HG02973 (cell line): Measurements from ENCODE around the gene AK3.

Experiments
- ATAC-seq: cut with Tn5 transposase; IDR thresholded peaks from one replicate; pipeline ENCODE4 v1.9.1; 2021; ENCODE audit warnings: moderate library complexity; ENCODE audit not compliant: unreplicated experiment

The AK3 gene

DNA sequence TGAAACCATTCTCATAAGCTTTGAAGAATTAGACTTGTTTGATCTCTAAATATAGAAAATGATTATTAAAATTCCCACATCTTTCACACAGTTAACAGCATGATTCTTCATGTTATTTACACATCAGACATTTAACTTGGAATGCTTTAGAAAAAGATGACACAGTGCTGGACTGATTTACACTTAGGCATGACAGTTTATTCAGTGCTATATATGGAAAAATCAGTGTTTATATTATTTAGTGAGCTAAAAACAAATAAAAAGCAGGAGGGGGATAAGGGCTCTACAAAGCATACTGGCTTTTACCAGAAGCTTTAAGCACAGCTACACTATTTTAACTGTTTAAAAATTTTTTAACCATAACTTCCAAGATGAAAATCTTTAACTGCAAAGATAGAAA, 31.6 kb downstream of the AK3 start:
- no peak for ATAC-seq

DNA sequence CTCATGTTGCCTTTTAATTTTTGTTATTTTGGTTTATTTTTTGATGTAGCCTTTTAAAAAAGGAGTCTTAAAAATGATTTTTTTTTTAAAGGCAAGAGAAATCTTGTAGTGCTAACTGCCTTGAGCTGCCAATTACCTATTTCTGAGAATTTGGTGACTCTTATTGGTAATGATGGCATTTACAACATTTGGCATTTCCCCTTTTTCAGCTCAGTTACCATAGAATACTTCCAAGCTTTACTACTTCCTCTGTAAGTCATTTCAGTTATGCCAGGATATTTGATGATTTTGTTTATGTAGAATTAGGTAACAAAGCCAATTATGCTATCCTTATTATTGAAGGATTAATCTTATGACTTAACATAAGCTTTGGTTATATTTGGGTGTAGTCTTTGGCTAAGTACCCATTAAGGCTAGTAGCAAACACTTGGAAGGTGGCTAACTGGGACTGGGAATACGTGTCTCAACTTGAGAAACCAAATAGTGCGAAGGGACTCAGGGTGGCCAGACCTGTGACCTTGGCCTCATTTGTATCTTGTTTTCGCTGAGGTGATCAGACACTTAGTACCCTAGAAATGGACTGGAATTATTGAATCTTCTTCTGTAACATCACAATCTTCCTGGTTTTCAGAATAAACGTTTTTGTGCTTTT, 33.9 kb downstream of the AK3 start:
- ATAC-seq, result no peak

DNA sequence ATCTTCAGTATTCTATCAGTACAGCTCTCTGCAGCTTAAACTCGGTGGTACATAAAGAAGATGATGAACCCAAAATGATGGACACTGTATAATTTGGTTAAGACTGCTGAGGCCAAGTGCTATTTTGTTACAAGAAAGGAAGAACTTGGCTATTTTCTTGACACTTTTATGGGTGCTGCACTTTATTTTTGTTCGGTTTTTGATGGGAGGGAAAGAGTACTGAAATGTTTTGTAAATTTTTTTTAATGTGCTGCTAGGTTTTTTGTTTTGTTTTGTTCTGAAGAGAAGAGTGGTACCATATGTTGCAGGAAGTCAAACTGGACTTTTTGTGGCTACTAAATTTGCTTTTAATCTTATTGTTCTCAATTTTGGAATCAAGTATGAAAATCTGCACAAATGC, 35.0 kb downstream of the AK3 start:
- ATAC-seq, result no peak

DNA sequence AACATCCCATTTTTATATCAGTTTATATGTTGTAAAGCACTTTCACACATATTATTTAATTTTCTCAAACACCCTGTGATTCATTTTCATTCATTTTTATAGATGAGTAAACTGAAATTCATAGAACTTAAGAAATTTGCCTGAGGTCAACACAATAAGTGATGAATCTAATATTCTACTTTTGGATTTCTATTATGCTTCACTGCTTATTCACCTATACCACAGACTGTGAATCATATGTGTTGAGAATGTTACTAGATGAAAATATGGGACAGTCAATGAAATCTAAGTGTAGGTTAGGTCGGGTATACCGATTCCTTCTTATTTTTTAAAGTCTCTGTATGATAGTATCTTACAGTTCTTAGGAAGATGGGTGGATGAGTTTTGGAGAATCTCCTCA, 36.9 kb downstream of the AK3 start:
- no peak for ATAC-seq

DNA sequence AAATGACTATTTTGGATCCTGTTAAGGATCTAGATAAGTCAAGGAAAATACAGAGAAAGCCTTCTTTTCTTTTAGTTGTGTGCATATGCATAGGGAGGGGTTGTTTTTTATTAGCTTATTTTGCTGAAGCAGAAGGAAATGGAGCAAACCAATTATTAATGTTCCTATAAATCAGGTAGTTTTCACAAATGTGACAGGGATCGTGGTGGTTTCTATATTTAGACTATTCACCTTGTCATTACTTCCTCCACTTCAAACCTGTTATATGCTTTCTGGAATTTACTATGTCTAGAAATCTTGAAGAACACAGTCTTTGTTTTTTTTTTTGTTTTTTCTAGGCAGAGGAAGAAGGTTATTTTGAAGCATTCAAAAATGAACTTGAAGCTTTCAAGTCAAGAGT, 39.5 kb downstream of the AK3 start:
- ATAC-seq, result no peak

DNA sequence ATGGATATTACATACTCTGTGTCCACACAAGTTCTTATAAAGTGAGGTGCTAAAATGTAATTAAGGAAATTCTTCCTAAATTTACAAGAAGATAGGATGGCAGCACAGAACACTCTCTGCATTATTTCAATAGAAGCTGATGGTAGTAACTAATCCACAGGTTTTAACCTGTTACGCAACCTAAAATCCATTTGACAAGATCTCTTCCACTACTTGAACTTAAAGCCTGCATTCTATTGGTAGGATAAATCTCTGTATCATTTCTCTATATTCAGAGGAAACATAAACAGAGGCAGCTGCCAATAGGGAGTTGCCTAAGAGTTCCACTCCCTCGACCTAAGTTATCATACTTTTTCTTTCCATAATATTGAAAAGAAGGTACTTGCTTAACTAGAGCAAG, 40.1 kb downstream of the AK3 start:
- no peak for ATAC-seq

DNA sequence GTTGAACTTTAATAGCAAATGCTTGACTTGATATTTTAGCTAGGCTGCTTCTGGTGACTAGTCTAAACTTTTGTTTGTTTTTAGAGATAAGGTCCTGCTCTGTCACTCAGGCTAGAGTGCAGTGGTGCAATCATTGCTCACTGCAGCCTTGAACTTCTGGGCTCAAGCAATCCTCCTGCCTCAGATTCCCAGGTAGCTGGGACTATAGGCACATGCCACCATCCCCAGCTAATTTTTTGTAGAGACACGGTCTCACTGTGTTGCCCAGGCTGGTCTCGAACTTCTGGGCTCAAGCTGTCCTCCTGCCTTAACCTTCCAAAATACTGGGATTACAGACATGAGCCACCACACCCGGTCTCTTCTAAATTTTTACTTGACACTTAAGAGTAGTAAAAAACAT, 40.9 kb downstream of the AK3 start:
- ATAC-seq, result no peak

DNA sequence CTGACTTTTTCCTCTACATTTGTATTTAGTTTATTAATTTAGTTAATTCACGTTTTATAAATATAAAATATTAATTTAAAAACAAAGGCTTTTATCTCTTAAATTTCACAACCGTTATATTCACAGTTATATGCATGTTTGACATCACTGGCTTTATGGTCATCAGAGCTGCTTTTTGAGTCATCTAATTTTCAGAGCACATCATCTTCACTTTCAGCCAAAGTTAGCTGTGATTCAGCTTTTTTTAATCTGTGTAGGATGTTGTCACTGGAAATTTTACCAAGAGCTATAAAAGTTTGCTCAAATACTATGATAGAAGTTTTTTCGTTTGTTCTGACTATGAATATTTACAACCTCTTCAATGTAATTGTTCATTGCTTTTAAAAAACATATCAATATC, 49.2 kb downstream of the AK3 start:
- no peak for ATAC-seq

DNA sequence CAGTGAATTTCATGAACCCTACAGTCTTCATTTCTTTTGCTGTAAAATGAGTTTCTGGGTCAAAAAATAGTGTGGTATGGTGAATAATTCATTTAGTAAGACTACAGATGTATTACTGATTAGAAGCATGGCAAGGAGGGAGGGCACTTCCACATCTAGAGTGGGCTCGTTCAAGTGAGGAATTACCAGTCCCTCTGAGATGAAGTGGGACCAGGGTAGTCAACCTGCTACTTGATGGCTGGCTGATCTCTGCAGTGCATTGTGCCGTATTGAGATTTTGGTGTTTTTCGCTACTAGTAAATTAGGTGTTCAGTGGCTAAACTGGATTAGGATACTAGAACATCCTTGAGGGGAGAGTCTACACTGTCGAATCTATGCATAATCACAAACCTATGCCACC, 50.9 kb downstream of the AK3 start:
- peak; percentile 47 for ATAC-seq

DNA sequence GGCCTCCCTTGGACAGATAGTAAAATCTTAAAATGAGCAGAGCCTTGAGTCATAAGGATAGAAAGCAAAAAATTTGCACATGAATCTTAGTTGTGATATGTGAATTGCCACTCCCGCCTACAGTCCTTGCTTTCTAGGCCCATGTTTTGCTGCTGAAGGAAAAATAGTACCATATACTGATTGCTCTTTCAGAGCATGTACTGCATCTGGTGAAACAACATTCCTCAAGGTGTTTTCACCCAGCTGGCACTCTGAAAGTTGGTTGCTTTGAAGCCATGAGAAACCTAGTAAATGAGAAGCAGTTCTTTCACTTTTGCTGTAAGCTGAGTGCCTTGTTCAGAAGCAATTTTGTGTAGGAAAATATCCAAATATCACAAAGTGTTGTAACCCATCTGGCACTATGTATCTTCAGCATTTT, 51.3 kb downstream of the AK3 start:
- ATAC-seq, result peak; percentile 60

DNA sequence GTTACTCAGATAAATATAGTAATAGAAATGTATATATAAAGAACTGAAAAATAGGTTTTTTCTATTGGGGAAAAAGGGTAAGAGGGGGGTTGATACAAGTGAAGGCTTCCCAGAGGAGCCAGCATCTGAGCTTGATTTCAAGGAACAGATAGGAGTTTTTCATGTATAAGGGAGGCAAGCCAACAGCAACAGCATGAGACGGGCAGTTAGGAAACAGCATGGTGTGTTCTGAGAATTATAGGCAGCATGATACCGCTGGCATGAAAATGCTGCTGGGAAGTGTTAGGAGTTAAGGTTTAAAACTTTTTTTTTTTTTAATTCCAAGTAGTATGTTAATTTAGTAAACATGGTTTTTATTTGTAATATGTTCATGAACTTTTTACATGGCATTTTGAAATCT, 52.0 kb downstream of the AK3 start:
- ATAC-seq, result no peak

DNA sequence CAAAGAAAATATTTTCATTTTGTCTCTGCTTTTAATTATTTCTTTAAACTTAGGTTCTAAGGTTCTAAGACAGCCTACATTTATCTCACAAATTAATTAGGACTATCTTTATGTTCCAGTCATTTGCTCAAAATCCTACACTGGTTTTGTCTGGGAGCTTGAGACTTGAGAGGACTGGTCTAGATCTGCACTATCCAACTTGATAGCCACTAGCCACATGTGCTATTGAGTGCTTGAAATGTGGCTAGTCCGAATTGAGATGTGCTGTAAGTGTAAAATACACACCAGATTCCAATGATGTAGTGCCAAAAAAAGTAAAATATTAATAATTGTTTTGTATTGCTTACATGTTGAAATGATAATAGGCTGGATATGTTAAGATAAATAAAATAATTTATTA, 54.4 kb downstream of the AK3 start:
- no peak for ATAC-seq

DNA sequence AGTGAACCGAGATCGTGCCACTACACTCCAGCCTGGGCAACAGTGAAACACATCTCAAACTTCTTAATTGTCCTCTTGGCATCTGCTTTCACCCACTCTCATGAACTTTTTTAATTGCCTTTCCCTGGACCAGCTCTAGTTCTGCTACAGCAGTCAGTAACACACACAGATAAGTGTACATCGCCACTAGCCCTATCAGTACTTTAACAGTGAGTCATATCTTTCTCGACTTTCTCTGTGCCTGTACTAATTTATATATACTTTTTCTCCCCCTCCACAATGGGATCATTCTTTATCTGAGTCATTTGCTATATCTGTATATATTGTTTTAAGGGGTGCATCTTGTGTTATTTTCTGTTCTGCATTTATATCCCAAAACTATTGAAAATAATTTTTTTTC, 54.9 kb downstream of the AK3 start:
- no peak for ATAC-seq

DNA sequence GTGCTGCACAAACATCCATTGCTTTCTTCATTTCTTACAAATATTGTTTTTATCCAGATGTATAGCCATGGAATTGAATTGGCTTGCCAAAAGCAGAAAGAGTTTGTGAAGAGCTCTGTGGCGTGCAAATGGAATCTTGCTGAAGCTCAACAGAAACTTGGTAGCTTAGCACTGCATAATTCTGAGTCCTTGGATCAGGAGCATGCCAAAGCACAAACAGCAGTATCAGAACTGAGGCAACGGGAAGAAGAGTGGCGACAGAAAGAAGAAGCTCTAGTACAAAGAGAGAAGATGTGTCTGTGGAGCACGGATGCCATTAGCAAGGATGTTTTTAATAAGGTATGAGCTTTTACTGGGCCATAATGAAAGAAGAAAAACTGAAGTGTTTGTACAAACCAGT, 56.2 kb downstream of the AK3 start:
- ATAC-seq, result no peak

DNA sequence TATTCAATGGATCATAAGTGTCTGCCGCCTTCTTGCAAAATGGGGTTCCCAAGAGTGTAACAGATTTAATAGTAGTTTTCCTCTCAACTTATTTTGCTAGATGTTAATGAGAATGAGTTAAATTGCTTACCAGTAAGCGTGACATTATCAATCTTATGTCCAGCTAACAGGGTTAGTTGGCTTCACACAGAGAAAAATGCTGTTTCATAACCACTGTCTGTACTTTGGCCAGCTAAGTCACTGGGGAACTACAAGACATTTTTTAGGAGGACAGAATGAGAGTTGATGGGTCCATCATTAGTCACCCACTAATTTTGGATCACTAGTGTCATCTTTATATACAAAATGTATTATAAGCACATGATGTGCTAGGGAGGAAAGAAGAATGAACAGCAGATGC, 60.3 kb downstream of the AK3 start:
- ATAC-seq, result no peak

DNA sequence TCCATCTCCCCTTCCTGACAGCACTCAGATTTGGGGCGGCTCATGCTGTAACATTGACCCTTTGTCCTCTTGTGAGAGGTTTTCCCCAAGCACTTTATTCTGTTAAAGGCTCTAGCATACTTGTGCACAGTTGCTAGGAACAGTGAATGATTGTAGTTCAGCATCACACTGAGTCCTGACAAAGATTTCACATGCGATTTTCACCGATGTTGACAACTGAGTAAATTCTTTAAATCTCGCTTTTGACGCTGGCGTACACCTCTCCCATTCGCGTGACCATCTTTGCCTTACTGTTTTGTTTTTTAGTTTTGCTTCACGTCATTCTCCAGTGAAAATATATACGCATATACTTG, 60.9 kb downstream of the AK3 start:
- ATAC-seq, result no peak

DNA sequence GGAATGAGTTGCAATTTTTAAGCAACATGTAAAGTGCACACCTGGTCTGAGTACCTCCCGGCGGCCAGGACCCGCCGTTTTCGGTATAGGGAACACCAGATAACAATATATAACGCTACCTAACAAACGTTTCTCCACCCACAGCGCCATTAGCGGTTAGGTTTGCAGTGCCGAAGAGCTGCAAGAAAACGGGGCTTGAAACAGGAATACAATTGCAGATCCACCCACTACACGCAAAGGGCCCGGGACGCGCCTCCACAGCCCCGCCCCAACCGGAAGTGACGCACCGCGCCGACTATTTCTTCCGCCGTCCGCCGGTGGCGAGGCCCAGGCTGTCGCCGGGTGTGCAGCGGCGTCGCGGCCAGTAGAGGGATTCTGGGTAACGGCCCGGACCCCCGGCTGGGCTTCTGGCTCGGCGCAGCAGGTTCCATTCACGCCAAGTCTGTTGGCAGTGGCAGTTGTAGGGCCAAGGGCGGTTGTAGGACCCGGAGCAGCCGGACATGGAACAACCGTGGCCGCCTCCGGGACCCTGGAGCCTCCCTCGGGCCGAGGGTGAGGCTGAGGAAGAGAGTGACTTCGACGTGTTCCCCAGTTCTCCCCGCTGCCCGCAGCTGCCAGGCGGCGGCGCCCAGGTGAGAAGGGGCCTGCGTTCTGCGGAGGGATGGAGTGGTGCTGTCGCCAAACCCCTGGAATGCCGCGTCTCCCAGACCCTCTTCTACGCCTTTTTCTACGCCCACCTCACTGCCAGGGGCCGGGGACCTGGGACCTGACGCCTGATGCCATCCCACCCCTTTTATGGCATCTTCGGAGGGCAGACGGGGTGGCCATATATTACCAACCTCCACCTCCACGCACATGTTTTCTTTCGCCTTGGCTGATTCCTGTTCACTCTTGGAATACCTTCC, 61.5 kb downstream of the AK3 start, which contains the start of gene CDC37L1:
Gene CDC37L1 (plus strand): TSS at position 302 of the 905 bp plus-strand sequence. CDS start 199 bp downstream, at position 501.
- peak; percentile 91 for ATAC-seq

DNA sequence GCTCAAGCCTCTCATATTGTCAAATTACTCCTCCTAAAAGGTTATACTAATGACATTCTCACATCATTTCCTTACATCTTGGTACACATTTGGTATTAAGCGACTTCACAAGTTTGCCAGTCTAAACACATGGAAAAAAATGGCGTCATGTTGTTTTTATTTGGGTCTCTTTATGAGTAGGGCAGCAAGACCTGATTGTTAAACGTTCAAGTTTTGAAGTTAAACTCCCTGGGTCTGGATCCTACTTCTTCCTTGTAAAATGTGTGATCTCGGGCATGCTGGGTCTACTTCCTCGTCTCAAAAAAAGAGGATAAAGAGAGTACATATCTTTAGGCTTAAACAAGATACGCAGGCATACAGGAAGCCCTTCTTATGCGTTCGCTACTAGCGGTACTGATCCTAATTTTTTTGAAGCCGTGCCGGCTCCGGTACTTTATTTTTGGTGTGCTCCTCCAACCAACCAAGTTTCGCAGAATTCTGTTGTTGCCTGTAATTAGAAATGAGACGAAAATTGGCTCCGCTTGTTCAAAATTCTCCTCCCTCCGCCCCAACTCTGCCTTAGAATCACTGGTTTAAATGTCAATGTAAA, 62.2 kb downstream of the AK3 start:
- ATAC-seq, result peak; percentile 21

DNA sequence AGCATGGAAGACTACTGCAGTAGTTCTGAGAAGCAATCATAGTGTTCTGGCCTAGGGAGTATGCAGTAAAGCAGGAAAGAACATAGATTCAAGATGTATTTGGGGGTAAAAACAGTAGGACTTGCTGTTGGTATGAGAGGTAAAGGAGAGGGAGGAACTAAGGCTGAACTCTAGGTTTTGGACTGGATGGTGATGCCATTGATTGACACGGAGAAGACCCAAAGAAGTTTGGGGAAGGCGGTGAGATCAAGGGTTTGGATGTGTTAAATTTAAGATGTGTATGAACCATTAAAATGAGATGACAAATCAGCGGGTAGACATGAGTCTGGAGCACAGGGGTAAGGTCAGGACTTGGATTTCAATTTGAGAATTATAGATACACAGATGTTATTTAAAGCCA, 63.6 kb downstream of the AK3 start:
- ATAC-seq, result no peak

DNA sequence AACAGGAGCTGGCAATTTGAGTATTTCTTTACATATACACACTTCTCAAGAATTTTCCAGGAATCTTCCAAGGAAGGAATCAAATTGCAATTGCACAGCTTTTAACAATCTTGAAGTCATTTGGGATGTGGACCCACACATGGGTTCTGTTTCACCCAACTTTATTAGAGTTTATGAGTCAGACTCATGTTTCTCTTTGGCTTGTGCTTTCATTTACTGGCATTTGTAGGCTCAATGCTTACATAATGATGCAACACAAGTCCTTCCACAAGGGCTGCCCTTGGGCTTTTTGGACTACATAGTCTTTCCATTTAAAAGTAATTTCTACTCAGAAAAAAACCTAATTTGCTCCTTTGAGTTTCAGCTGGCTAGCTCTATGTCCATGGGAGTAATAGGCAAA, 66.2 kb downstream of the AK3 start:
- ATAC-seq, result no peak

DNA sequence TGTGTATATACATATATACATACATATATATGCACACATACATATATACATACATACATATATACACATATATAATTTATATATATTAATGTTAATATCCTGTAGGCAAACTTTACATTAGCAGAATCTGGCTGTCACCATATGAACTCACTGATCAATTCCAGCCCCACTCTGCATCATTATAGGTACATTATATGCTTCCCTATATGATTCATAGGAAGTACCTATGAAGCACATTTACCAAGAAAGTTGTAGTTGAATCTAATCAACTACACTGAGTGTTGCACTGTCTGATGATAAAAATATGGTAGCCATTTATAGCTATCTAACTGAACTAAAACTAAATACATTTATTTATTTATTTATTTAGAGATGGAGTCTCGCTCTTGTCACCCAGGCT, 69.3 kb downstream of the AK3 start:
- no peak for ATAC-seq

DNA sequence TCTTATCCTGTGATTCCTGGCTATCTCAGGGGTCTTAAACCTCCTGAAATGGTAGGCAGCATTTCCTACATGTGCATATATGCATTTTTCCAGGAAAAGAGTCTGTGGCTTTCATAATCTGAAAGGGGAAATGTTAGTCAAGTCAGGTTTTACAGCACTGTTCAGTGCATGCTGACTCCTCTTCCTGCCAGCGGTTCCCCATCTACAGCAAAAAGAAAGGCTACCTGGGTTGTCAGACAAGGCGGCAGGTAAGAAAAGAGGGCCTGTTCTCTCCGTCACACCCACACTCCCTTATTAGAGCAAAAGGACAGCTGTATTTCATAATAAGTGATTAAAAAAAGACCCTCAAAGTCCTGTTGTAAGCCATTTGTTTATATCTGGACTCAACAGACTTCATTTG, 70.4 kb downstream of the AK3 start:
- no peak for ATAC-seq
